Measurements from ENCODE around the gene TPCN2.
A peak's percentile ranks its signal among the peaks of the same experiment; 100 is the strongest.

The TPCN2 gene

GRCh38 chr11:69039501-69039900 is 9.2 kb upstream of the TPCN2 start:
- no peak for DNase-seq

DNA sequence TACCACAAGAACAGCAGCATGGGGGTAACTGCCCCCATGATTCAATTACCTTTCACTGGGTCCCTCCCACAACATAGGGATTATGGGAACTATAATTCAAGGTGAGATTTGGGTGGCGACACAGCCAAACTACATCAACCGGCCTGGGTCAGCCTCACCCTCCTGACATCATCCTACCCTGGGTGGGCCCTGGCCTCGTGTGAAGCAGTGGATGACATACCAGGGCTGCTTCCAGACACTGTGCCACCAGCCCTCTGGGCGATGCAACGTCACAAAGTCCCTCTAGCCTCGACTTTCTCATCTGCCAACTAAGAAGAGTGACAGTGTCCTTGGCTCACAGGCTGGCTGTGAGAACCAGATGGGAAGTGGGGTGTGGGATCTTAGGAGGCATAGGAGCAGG is 8.7 kb upstream of the TPCN2 start:
- no peak for DNase-seq

DNA sequence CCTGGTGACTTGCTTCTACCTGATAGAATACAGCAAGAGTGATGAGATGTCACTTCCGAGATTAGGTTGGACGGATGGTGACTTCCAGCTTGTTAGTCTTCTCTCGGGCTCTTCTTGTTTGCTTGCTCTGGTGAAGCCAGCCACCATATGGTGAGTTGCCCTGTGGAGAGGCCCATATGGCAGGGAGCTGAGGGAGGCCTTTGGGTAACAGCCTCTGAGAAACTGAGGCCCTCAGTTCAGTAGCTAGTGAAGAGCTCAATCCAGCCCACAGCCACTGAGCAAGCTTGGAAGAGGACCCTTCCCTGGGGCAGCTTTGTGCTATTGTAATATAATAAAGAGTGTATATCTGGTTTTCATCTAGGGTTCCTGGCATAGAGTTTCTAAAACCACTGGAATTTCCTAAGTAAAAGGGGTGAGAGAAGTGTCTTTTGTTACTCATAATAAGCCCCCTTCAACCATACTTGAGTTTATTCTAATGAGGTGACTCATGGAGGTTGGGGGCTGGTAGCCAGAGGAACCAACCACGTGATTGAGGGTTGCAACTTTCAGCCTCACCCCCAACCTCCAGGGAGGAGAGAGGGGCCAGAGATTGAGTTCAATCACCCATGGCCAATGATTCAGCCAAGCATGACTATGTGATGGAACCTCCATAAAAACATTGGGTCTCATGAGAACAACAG is 8.0 kb upstream of the TPCN2 start:
- DNase-seq = no peak

- DNase-seq = no peak
Observed at GRCh38 chr11:69041516-69041915, 7.2 kb upstream of the TPCN2 start.

DNA sequence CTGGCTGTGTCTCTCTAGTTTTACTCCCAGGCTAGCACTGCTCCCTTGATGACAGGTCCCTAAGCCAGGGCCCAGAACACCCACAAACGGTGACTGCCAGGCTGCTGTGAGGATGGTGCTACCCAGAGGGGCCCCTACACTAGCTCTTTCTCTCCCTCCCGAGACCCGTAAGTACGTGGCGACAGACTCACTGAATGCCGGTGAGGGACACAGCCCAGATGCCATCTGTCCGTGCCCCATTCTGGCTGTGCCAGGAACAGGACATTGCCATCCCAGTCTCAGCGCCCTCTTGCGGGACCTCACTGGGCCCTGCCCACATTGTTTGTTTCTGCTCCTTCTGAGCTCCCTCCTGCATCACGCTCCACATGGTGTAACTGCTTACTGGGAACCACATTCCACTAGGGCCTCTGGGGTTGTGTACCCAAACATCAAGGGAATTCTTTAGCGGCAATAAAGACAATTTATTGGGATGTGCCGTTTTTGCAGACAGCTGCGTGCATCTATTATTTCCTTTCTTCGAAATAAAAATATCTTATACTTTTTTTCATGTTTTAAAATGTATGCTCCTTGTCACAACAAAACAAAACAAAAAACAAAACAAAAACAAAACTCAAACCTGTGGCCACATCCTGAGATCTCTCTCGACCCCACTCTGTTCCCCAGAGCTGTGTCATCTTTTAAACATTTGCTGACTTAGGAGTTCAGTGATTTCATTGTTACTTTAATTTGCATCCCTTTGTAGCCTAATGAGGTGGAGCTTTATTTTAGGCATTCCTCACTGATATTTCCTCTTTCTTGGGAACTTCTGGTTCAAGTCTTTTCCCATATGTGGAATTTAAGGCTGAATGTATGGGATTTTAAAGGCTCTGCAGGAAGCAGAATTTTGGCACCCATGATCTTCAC is 4.4 kb upstream of the TPCN2 start:
- peak; percentile 22 for DNase-seq

GRCh38 chr11:69048031-69048693 is 570 bp upstream of the TPCN2 start:
- no peak for DNase-seq

- DNase-seq = peak; percentile 30
Observed at GRCh38 chr11:69049490-69049867, 747 bp downstream of the TPCN2 start.

- DNase-seq = no peak
Observed at GRCh38 chr11:69050592-69051380, 2.1 kb downstream of the TPCN2 start.

DNA sequence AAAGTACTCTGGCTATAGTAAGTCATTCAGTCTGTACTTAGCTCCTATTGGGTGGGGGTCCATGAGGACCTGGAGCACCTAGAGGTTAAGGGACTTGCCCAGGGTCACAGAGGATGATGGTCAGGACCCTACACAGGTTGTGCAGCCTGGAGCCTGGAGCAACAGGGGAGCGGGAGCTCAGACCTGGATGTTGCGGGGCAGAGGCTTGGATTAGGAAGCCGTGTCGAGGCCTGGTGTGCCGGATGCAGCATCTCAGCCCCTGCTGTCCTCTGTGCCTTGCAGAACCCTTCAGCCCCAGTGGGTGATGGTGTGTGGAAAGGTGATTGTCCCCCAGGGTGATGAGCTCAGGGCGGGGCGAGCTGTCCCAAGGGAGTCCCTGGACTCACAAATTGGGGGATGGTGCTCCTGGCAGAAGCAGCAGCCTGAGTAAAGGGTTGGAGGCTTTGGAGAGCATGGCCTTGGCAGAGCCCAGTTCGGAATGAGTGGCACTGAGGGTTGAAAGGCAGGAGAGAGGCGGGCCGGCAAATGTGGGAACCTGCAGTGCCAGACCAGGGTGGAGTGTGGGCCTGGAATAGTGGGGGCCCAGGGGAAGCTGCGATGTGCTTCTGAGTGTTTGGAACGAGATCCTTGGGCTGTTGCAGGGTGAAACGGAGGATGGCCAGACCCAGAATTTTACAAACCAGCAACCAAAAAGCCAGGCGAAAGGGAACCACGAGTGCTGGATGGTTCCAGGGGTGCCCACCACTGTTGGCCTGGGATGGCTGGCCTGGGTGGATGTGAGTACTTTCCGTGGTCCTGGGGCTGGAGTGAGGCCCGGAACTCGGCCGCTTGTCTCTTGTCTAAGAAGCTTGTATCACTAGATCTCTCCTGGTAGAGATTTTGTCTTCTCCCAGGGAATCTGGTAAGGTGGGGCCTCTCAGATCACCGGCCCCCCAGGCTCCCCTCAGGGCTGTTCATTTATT is 2.9 kb downstream of the TPCN2 start:
- DNase-seq = no peak

GRCh38 chr11:69052343-69053168 is 3.8 kb downstream of the TPCN2 start:
- no peak for DNase-seq

DNA sequence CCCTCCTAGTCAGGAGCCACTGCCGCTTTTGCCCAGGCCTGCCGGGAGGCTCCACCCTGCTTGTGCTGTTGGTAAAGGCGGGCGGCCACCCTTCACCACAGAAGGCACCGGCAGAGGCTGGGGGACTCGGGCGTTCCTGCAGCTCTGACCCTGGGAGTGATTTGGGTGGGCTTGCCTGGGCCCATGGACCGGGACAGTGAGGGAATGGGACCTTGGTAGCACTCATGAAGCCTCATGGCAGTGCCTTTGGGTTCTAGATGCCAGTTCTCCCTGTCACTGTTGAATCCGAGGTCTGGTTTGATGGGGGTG is 4.4 kb downstream of the TPCN2 start:
- DNase-seq = no peak

DNA sequence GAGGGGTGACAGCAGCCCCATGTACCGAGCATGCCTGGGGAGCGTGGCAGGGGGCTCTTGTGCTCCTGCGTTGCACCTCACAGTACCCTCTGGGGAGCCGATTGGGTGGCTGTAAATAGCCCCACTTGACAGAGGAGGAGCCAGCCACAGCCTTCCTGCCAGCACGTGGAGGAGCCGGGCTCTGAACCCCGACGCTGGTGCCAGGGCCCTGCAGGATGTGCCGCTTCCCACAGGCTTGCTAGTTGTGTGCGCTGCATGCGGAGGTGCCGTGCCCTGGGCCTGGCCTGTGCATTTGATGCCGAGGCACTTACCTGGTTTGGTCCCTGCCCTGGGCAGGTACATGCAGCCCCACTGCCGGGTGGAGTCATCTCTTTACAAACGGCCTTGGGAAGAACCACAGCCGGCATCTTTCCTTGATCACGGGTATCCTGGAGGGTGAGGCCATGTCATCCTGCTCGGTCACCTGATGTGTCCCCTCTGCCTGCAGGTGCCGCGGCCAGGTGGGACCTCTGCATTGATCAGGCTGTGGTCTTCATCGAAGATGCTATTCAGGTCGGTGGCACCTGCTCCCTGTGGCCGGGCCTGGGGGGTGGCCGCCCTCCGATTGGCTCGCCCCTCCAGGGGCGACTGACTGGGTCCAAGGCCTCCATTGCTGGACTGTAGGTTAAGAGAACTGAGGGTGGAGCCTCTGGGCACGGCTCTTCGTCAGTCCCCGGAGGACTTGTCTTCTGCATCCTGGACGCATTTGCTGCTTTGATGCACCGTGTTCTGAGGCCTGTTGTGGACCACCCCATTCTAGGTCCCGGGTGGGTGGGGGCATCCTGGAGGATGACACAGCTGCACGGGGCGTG is 5.0 kb downstream of the TPCN2 start:
- DNase-seq = no peak

GRCh38 chr11:69054397-69055211 is 5.9 kb downstream of the TPCN2 start:
- DNase-seq = no peak

- no peak for DNase-seq
Observed at GRCh38 chr11:69055212-69055586, 6.5 kb downstream of the TPCN2 start.

DNA sequence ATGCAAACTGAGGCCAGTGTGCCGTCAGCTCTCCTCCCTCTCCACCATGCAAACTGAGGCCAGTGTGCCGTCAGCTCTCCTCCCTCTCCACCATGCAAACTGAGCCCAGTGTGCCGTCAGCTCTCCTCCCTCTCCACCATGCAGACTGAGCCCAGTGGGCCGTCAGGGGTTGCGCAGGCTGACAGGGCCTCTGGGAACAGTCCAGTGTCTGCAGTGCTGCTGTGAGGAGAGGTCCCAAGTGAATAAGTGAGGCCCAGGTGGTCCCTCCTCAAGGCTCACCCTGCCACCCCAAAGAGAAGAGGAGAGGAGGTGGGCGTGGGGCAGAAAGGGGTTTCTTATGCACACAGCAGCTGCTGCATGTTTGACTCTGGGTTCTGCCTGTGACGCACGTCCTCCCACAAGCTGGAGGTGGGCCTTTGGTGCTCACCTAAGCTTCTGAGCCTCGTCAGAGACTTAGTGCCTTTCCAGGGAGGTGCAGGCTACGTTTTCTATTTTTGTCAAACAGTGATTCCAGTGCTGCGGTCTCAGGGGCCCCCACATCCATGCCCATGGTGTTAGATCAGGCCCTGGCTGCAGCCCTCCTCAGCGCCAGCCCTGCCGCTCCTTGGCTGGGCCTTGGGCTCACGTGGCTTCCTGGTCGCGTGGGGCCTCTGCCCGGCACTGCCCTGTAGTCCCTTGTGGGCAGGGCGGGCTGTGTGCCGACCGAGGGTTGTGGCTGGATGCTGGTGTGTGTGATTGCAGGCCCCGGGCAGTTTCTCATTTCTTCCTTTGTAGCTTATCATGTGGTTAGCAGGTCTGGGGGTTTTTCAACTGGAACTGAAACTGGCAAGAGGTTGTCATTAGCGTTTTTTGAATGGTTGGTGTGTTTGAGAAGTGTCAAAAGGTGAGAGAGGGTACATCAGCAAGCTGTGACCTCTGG is 7.1 kb downstream of the TPCN2 start:
- DNase-seq = peak; percentile 46

GRCh38 chr11:69057236-69057635 is 8.5 kb downstream of the TPCN2 start:
- no peak for DNase-seq

GRCh38 chr11:69057801-69058200 is 9.1 kb downstream of the TPCN2 start:
- DNase-seq = no peak

Measured in CD4-positive, alpha-beta T cell treated with Interleukin-10 for 1 hour (primary cell).